GM19467 (cell line): Measurements from ENCODE around the gene ANAPC1.
"Not testable (repeated sequence)": the region's sequence is repeated elsewhere in the genome, so short reads cannot be mapped to it uniquely, and the experiment has no call there.

ENCODE experiments used
- ATAC-seq: cut with Tn5 transposase; IDR thresholded peaks from one replicate; pipeline ENCODE4 v1.9.1; 2021; ENCODE audit warnings: mild to moderate bottlenecking, moderate library complexity; ENCODE audit not compliant: unreplicated experiment

ANAPC1 gene

GRCh38 chr2:111735838-111736721, 147.9 kb downstream of the ANAPC1 start:
- ATAC-seq = not testable (repeated sequence)

DNA sequence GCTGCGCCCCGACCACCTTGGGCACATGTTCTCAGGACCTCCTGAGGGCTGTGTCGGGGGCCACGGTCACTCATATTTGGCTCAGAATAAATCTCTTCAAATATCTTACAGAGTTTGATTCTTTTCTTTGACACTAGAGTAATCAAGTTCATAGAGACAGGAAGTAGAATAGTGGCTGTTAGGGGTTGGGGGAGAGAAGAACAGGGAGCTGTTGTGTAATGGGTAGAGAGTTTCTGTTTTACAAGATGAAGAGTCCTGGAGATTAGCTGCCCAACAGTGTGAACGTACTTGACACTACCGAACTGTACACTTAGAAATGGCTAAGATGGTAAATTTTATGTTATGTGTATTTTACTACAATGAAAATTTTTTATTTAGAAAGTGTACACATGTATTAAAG, 148.6 kb downstream of the ANAPC1 start:
- not testable (repeated sequence) for ATAC-seq

- not testable (repeated sequence) for ATAC-seq
These were observed 154.1 kb downstream of the ANAPC1 start for GRCh38 chr2:111729812-111730458.

DNA sequence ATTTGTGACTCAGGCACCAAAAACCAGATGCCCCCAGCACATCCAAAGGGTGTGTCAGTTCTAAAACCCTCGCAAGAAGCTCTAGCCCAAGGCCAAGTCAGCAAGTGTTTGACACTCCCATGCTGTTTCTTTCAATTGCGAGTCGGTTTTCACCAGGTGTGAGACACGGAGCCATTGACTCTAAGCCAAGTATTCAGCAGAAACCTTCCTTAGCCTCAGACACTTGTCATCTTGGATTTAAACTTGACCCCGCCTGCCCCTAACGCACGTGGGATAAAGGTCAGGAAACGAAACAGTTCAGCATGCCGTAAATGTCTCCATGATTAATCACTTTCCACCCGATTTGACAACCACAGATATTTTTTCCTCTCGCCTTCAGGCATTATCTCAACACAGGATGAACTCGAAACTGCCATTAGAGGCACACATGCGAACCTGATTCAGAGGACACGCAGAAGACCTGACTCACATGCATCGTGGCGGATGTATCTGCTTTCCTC, 156.3 kb downstream of the ANAPC1 start:
- not testable (repeated sequence) for ATAC-seq

- not testable (repeated sequence) for ATAC-seq
These were observed 158.3 kb downstream of the ANAPC1 start for GRCh38 chr2:111725742-111726141.

- not testable (repeated sequence) for ATAC-seq
These were observed 164.4 kb downstream of the ANAPC1 start for GRCh38 chr2:111719610-111720009.
